HTR-8/SVneo (cell line): ENCODE measurements around the gene RIC3.

ENCODE experiments used
- DNase-seq: peaks from one replicate; pipeline ENCODE4 v3.0.0; 2011; ENCODE audit warnings: low spot score, mixed read lengths; ENCODE audit not compliant: insufficient read length
- FAIRE-seq: peaks from 2 replicates; lab custom pipeline; 2011; peaks lifted over from hg19 to GRCh38; lab: Jason Lieb, UNC

Gene RIC3

DNA sequence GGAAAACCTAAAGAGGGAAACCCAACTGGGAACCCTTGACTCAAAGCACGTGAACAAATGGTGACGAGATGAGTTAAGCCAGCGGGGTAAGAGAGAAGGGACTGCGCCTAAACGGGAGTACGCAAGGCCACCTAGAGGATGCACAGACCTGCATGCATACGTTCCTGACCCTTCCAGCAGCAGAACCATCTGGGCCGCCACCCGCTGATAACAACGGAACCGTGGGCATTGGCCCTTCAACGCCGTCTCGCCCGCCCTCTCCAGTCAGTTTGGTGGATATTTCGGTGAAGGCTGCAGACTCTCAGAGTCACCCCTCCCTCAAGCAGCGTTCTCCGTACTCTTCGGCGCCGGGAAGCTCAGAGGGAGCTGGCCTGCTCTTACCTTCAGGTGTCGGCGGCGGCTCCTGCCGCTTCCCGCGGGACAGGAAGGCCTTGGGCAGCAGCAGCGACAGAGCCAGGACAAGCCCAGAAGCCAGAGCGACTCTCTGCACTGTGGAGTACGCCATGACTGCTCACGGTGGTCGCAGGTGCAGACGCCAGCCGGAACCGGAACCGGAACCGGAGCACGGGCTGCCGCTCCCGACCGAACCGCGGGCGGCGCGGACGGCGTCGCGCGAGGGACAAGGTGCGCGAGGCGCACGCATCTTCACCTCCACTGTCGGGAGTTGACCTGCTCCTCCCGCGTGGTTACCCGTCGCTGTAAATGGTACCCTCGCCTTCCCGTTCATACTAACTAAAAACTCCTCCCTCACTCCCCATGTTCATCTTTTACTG, at the start of gene RIC3:
RIC3 (minus strand) TSS at position 541 of the 773 bp plus-strand sequence; CDS start at position 505, 36 bp downstream.
- no peak for FAIRE-seq
- no peak for DNase-seq

- no peak for FAIRE-seq
- DNase-seq = no peak
Observed at GRCh38 chr11:8218409-8218808, 49.6 kb upstream of the RIC3 start.

DNA sequence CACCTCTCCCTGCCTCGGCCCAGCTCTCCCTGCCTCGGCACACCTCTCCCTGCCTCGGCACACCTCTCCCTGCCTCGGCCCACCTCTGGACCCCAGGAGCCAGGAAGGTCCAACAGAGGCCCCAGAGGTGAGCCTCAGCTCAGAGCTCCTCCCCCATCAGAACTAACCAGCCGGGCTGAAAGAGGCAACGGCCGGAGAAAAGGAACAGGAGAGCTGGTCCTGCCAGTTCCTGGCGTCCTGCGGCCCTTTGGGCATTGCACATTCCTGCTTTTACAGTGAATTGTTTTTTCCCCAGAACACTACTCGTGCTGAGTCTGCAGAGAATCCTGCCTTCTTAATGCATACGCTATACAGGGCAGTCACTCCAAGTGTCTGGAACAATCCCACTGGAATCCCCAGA, 49.1 kb upstream of the RIC3 start:
- no peak for FAIRE-seq
- DNase-seq = no peak

DNA sequence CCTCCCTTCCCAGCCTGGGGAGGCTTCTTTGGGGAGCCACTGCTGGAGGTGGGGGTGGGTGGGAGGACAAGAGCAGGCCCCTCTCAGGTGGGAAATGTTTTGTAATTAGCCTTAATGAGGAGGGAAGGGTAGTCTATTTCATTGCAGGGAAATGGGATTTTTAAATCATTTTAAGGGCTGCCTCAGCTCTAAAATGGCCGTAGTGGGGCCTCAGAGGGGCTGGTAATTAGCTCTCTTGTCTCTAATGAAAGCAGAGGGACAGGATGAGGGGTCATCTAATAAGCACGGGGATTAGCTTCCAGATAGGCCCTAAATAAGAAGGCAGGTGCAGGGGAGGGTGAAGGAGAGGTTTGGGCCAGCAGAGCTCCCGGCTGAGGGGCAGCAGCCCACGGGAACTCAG, 48.3 kb upstream of the RIC3 start:
- FAIRE-seq = no peak

GRCh38 chr11:8213376-8213775, 44.6 kb upstream of the RIC3 start:
- FAIRE-seq = no peak
- DNase-seq = no peak

More for the DNA sequence above, 48.3 kb upstream of the RIC3 start:
- no peak for DNase-seq

DNA sequence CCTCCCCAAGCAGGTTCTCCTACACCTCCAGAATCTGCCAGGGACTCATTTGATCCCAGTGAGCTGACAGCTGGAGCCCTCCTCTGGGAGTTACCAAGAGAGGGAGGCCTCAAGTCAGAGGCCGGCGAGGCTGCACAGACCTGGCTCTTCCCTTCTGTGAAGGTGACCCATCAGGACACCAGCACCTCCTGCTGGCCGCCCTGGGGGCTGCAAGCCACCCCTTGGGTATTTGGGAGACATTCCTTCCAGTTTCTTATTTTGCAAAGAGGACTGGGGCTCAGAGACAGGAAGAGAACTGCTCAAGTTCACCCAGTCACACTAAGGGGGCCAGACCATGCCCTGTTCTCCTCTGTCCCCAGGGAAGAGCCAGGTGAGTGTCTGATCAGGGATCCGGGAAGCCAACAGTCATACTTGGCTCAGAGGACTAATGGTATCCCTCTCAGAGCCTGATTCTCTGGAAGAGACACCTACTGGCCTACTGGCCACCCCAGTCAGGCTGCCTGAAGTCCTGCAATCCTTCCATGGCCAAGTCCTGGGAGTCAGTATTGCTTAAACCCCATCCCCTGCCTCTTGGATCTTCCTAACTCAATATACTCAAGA, 40.5 kb upstream of the RIC3 start:
- DNase-seq (no peak), FAIRE-seq (no peak)

GRCh38 chr11:8207080-8208000, 38.5 kb upstream of the RIC3 start:
- FAIRE-seq (no peak), DNase-seq (no peak)

DNA sequence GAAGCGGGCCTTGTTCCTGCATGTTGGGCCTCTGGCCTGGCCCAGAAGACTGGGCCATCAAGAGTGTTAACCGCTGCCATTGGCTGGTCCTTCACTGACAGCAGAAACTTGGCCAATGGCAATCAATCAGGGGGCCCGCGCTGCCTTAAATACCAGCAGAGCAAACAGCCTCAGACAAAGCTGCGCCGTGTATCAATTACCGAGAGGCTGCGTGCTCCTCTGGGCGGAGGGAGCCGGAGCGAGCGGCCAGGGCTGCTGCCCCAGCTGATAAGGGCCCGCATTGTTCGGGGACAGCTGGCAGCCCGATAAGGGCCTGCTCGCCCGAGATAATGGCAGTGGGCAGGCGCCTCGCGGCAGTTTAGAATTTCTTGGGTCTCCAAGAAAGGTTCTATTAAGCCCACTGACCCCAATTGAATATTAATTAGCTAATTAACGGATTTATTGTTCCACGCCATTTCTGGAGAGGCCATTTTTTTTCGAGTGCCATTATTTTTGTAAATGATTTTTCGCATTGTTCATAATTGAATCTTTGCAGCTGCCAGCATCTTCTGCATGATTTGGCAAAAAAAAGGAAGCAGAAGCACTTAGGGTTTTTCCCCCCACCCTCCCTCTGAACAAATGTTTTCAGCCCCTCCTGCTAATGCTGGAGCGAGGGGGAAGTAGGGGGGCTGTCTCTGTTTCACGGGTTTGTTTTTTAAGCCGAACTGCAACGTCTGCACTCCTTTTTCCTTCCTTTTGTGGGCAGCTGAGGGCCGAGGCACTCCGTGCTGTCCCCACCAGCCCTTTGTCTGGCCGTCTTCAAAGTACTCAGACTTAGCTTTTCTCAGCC, 37.6 kb upstream of the RIC3 start:
- FAIRE-seq = no peak
- DNase-seq = no peak

GRCh38 chr11:8205566-8205965, 36.7 kb upstream of the RIC3 start:
- DNase-seq = no peak
- no peak for FAIRE-seq

DNA sequence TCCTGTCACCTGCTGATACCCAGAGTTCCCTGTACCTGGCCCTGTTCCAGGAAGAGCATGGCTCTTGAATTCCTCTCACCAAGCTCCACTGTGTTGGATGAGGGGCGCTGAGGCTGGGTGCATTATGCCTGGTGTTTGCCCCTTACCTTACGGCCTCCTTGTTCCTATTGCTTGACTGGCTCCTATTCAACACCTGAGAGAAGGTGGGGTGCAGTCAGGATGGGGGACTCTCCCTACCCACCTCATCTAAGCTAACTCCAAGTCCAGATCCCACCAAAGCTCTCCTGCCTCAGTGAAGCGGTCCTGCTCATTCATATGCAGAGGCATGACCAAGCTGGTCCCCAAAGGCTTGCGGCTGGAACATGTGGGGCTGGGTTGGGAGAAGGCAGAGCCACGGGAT, 35.8 kb upstream of the RIC3 start:
- no peak for FAIRE-seq
- no peak for DNase-seq

DNA sequence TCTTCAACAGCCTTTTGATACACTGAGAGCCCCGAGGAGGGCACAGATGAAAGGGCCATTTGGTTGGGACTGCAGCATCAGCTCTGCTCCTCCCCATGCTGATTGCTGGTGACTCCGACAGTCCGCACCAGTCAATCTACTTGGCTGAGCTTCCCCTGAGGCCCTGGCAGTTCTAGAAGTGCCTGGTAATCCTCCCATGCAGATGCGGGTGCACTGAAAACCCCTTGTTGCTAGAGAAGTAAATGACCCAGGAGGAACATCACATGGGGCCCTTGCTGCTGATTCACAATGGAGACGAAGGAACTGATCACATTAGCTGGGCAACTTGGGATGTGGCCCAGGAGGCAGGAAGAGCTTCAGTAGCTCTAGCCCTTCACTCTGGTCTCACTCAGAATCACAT, 35.2 kb upstream of the RIC3 start:
- DNase-seq = no peak
- FAIRE-seq = no peak

GRCh38 chr11:8203414-8203715, 34.5 kb upstream of the RIC3 start:
- DNase-seq = no peak

DNA sequence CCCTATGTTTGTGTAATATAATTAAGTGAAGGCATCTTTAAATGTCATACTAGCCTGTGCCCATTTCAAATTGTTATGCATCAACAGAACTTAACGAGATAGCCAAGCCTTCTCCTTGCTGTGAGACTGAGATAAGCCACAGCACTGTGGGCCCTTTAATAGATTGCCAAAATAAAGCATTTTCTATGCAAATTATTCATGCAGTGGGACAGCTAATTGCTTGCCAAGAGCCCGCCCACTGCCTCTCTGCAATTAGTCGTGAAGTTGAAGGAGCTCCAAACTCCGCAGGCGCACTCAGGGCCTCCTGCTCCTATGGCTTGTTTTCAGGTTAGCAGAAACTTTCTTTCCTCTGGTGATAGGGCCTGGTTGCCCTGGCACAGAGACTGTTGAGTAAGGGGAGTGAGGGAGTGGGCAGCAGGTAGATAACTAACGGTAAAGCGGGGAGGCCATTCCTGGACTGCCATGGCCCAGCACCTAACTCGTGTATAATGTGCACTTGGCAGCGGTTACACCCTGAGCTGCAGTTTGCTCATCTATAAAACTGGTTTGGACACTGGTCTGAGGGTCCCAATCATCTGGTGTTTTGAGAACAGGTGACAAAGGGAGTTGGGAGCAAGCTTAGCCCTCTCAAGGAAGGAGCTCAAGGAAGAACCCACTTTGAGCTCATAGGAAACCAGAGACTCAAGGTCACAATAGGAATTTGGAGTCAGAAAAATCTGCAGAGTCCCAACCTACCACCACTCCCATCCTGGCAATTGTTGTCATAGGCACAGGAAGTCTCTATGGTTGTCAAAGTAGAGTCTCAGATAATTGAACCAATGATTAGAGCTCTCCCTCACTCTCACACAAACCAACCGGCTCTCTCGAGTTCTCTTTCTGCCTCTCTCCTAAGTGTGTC, 33.9 kb upstream of the RIC3 start:
- DNase-seq = no peak
- FAIRE-seq = no peak

More at GRCh38 chr11:8203414-8203715, 34.5 kb upstream of the RIC3 start:
- FAIRE-seq = no peak

DNA sequence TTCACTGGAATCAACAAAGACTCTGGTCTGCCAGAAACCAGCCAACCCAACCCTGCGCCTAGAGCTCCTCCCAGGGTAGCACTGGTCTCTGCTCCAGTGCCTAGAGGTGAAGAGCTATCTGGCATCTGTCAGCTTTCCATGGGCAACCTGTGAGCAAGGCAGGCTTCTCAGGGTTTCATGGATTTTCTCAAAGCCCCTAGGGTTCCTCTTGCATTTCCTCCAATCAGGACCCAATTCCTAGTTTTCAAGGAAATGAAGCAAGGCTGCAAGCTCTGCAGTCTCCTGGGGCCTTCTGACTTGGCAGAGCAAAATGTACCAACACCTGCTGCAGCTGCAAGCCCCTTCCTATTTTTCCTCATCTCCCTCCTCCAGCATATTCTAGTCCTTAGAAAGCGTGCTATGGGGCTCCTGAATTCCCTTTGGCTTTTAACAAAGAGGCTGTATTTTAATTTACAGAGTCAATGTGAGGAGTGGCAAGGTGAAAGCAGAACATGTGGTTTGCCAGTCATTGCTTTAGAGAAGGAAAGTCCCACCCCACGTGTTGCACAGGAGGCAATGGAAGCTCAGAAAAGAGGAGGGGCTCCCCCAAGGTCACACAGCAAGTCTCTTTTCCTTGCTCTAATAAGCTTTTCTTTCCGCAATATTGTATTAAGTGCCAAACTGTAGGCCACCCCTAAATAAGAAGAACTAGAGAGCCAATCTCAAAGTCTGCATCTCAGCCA, 33.0 kb upstream of the RIC3 start:
- FAIRE-seq = no peak
- DNase-seq = no peak

DNA sequence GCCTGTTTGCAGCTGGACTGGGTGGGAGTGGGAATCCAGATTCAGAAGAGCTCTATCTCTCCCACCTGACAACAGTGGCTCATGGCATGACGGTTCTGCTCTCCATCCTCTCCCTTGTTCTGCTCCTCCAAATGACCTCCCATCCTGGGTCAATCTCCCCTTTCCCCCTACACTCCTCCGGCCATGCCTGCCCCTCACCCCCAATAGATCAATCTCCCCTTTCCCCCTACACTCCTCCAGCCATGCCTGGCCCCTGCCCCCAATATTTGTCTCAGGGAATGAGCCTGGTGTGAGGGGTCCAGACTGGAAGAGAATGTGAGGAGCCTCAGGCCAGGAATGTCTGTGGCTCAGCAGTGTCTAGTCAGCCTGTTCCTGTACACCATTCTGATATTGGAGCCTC, 30.9 kb upstream of the RIC3 start:
- FAIRE-seq (no peak), DNase-seq (no peak)

GRCh38 chr11:8196749-8197148, 27.9 kb upstream of the RIC3 start:
- FAIRE-seq (no peak), DNase-seq (no peak)

DNA sequence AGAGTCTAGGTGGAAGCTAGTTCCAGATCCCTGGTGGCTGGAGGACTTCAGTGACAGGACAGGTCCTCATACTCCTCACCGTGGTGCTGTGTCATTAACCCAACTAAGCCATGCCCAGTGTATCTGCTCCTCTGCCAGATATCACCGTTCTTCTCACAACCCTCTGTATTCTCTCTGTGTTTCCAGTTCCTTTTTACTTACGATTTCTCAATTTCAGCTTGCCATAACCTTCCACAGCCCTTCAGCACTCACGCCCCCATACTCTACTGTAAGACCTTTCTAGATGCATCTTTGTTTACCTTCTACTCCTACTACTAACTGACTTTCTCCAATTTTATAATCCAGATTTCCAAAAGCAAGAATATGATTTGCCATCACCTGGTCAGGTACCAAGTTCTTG, 26.1 kb upstream of the RIC3 start:
- DNase-seq = no peak
- no peak for FAIRE-seq

- DNase-seq (no peak), FAIRE-seq (no peak)
Observed at GRCh38 chr11:8192896-8193209, 24.0 kb upstream of the RIC3 start.
